ENCODE results near the gene ZBTB7C.
A peak's percentile ranks its signal among the peaks of the same experiment; 100 is the strongest.

GRCh38 chr18:48023334-48024008, 385.7 kb downstream of the ZBTB7C start:
- TF ChIP-seq ETS1 (conservative IDR thresholded peaks at IDR 0.05; ENCODE audit: control insufficient read depth, low read depth, low read length) (no peak), ZNF398 (CRISPR knock-in tag; IDR thresholded peaks at IDR 0.05) (no peak), SAFB (IDR thresholded peaks at IDR 0.05; ENCODE audit: borderline replicate concordance, low read depth, low read length) (no peak), TAF15 (IDR thresholded peaks at IDR 0.05; ENCODE audit: low read depth, low read length) (no peak), YY1 (IDR thresholded peaks at IDR 0.05; ENCODE audit: borderline replicate concordance in 1 of 3, control insufficient read depth in 1 of 3, extremely low read depth in 1 of 3, insufficient read depth in 3 of 3, insufficient read length in 1 of 3, insufficient replicate concordance in 2 of 3, low read depth in 1 of 3, low read length in 2 of 3) (no peak), CTCF (IDR thresholded peaks at IDR 0.05 in 2 of 3, conservative IDR thresholded peaks at IDR 0.05 in 1 of 3; ENCODE audit: insufficient read depth in 2 of 3, low read depth in 1 of 3, low read length in 3 of 3) (peak in 2 of 3 experiments; percentile 36 to 48; a peak in 4 of 6 replicates), JUN (IDR thresholded peaks at IDR 0.05; ENCODE audit: borderline replicate concordance, low read depth, low read length) (no peak), JUN (CRISPR knock-in tag; IDR thresholded peaks at IDR 0.05; ENCODE audit: borderline replicate concordance) (no peak), HLTF (IDR thresholded peaks at IDR 0.05) (no peak)

All from K562 (cell line).